Testis (tissue), 2 donors: Measurements from ENCODE around the gene JMJD8.

ENCODE experiments used
- CTCF ChIP-seq, 3 experiments: fragments of 450-650 bp in 2 of 3; fragments of 200-600 bp in 1 of 3; sonication (generic) in 1 of 3; IDR thresholded peaks; one replicate each; pipeline ENCODE4 v1.5.1; 2016 to 2019; ENCODE audit warnings: antibody characterized with exemption in 3 of 3, mild to moderate bottlenecking in 2 of 3, moderate library complexity in 1 of 3
- POLR2A ChIP-seq: fragments of 450-650 bp; IDR thresholded peaks from one replicate; pipeline ENCODE4 v1.6.1; 2017; ENCODE audit warnings: antibody characterized with exemption, mild to moderate bottlenecking, moderate library complexity

GRCh38 chr16:710500-711075 lies 26.5 kb upstream of the JMJD8 start:
- TF ChIP-seq CTCF (IDR thresholded peaks at IDR 0.05): no peak
- no peak for TF ChIP-seq POLR2A
